GM18951 (cell line): ENCODE results near the gene RMC1.

Source experiments
- POLR2A ChIP-seq: IDR thresholded peaks from 4 replicates; pipeline ENCODE4 v1.6.1; 2011; ENCODE audit warnings: mild to moderate bottlenecking; ENCODE audit not compliant: insufficient read length, insufficient read depth; ENCODE audit errors: extremely low read depth
- in situ Hi-C: fragments of 300-500 bp; cut with MboI; formaldehyde crosslinking; loops from one replicate; pipeline ENCODE4 v1.12.0; 2022; ENCODE audit warnings: low sequenced_read_pairs, mixed read lengths, inconsistent platforms; ENCODE audit not compliant: unreplicated experiment

RMC1 gene

DNA sequence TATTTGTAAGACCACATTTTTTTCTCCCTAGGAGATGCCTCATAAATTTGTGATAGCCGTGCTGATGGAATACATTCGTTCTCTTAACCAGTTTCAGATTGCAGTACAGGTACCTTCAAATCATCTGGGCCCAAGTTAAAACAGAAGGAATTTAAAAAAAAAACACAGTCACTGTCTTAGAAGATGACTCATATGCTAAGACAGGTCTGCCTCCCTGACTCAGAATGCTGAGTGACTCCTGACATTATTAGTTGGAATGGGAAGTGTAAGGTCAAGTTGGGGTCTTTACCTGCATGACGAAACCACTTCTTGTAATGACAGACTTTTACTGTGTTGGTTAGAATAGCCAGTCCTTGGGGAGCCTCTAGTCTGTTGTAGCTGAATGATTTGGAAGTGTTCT is 26.3 kb downstream of the RMC1 start:
- TF ChIP-seq POLR2A = no peak
- in situ Hi-C loops = no loop called here

DNA sequence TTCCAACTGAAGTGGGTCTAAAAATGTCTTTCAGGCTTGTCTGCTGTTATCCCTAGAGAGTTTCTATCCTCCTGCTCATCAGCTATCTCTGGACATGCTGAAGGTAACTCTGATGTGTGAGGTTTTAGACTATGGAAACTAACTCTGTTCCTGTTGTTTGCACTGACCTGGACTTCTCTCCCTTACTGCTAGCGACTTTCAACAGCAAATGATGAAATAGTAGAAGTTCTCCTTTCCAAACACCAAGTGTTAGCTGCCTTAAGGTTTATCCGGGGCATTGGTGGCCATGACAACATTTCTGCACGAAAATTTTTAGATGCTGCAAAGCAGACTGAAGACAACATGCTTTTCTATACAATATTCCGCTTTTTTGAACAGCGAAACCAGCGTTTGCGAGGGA is 26.9 kb downstream of the RMC1 start:
- in situ Hi-C loops = no loop called here

GRCh38 chr18:23531912-23532311 is 28.6 kb downstream of the RMC1 start:
- TF ChIP-seq POLR2A = no peak
- in situ Hi-C loops = no loop called here

More for the DNA sequence above, 26.9 kb downstream of the RMC1 start:
- TF ChIP-seq POLR2A = no peak

DNA sequence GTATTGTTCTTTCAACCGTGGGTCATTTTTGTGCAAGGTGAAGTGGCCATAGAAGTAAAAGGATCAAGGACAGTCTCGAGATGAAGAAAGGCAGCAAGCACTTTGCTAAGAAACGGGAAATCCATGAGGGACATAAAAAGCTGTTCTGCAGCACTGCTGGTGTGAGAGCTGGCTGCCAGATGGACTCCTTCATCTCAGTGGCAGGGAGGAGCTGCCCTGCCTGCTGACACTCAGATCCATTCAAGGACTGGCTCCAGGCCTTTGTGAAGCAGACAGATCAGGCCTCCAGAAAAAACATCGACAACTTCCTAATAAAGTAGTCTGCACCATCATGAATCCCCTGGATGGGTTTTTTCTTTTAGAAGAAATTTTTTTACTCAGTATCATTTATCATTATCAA is 29.5 kb downstream of the RMC1 start:
- TF ChIP-seq POLR2A = no peak
- in situ Hi-C loops = no loop called here

GRCh38 chr18:23534276-23534675 is 31.0 kb downstream of the RMC1 start:
- no peak for TF ChIP-seq POLR2A
- in situ Hi-C loops = no loop called here

- in situ Hi-C loops = no loop called here
- no peak for TF ChIP-seq POLR2A
Observed at GRCh38 chr18:23536204-23536603, 32.9 kb downstream of the RMC1 start.

DNA sequence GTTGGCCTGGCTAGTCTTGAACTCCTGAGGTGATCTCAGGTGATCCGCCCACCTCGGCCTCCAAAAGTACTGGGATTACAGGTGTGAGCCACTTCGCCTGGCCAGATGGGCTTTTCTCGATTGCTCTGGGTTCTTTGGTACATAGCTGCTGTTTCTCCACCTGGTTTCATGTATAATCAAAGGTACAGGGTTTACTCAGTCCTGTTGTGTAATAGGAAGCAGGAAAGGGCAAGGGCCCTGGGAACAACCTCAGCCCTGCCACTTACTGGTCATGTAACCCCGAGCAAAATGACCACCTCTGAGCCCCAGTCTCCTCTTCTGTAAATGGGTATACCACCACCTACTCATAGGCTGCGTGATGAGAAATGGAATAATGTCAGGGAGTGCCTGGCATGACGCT is 34.0 kb downstream of the RMC1 start:
- in situ Hi-C loops = no loop called here
- no peak for TF ChIP-seq POLR2A

DNA sequence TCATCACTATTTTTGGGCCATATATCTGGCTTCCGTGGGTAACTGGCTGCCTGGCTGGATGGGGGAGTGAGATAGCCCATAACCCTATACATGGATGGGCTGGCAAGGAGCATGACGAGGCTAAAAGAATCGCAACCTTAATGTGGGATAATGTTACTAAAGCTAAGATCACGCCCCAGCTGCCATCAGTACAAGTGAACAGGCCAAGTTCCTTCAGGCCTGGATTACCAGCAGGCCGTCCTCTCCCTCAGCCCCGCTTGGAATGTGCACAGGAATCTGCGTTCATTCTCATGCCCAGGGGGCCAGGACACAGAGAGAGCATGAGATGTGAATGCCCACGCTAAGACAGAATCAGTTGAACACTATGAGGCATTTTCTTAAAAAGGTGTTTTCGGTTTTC is 34.7 kb downstream of the RMC1 start:
- in situ Hi-C loops = no loop called here
- no peak for TF ChIP-seq POLR2A

GRCh38 chr18:23538870-23539269 is 35.6 kb downstream of the RMC1 start:
- TF ChIP-seq POLR2A = no peak
- in situ Hi-C loops = no loop called here

DNA sequence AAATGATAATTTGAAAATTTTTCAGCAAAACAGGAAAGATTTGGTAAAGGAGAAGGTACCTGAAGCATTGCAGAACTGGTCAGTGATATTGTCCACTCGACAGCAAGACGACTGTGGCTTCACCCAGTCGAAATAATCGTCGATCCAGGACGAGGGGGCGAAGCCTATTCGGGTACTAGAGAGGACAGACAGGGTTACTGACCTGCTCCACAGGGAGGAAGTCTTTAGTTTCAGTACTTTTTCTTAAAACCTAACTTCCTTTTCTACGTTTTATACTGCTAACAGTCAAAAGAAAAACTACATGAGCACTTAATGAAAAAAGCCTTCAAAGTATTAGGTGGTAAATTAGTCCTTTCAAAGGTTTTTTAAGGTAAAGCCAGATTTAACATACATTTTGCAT is 36.0 kb downstream of the RMC1 start:
- TF ChIP-seq POLR2A = no peak
- in situ Hi-C loops = no loop called here

DNA sequence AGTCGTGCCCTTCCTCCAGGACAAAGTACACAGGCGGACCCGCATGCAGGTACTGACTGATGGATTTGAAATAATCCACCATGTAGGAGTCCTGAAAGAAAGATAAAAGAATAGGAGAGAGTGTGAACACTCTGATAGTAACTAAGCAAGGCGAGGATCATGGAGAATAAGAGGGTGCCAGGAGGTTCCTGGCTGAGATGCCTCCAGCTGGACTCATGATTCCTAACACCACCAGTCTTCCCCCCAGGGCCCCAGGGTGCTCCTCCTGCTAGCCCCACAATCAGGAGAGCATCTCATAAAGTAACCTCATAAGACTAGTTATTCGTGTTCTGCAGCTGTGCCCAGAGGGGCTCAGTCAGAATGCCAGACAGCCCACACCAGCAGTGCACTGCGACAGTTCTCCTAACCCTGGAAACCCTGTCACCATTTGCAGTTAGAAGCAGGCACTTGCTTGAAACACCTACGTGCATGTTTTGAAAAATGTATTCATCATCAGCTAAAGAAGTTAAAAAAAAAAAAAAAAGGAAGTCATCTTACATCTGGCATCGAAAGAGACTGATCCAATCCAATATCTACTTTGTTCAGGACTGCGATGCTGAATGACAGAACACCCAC is 36.7 kb downstream of the RMC1 start:
- no peak for TF ChIP-seq POLR2A
- in situ Hi-C loops = no loop called here

DNA sequence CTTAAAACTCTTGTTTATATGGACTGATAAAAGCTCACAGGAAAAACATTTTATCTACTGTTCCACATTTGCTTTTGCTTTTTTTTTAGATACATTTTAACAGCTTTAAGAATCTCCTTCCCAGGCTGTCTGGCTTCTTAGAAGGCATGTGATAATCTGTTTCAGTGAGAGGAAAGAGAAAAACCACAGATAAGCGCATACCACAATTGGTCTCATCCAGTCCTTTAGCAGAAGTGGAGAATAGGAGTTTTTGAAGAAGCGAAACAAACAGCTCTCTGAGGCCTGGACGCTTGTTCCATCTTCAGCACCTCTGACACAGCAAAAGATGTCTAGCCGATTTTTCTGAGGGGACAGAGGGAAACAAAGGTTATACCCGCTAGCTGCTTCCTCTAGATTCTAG is 37.6 kb downstream of the RMC1 start:
- in situ Hi-C loops = no loop called here
- no peak for TF ChIP-seq POLR2A

GRCh38 chr18:23541349-23542093 is 38.2 kb downstream of the RMC1 start:
- in situ Hi-C loops = no loop called here

DNA sequence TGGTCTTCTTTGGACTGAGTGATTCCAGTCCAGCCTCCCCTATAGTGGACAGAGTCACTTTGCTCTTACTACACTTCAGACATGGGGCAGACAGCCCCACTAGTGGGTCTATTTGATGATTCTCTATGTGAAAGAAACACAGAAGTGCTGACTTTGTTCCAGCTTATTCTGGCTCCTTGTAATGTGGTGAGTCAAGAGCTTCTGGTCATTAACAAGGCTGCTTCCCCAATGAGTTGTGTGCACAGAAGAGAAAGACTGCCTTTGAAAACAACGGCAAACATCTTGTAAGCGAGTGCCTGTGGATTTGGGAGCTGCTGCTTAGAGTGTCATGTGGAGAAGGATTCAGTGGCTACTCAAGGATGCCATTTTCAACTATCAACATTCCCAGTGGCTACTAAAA is 39.1 kb downstream of the RMC1 start:
- no peak for TF ChIP-seq POLR2A
- in situ Hi-C loops = no loop called here

More at GRCh38 chr18:23541349-23542093, 38.2 kb downstream of the RMC1 start:
- no peak for TF ChIP-seq POLR2A
